ENCODE data around the gene H1-8.
"Not testable (repeated sequence)": the region's sequence is repeated elsewhere in the genome, so short reads cannot be mapped to it uniquely, and the experiment has no call there.

- TF ChIP-seq ZNF274 (IDR thresholded peaks at IDR 0.05; ENCODE audit: low read depth, low read length); SUZ12 (IDR thresholded peaks at IDR 0.05; ENCODE audit: extremely low read depth, insufficient read depth, insufficient read length); YY1 (IDR thresholded peaks at IDR 0.05; ENCODE audit: insufficient read depth, insufficient read length): not testable (repeated sequence)
Observed at GRCh38 chr3:129497876-129498275, 45.1 kb upstream of the H1-8 start.

All from NT2/D1 (cell line).